ENCODE measurements around the gene OR2AG2. TPM values are rescaled to one million over a fixed set of nuclear protein-coding genes. Genes with fewer than 3 reads are reported as not detected.

OR2AG2 gene
- 1.4 TPM for total RNA-seq

DNA sequence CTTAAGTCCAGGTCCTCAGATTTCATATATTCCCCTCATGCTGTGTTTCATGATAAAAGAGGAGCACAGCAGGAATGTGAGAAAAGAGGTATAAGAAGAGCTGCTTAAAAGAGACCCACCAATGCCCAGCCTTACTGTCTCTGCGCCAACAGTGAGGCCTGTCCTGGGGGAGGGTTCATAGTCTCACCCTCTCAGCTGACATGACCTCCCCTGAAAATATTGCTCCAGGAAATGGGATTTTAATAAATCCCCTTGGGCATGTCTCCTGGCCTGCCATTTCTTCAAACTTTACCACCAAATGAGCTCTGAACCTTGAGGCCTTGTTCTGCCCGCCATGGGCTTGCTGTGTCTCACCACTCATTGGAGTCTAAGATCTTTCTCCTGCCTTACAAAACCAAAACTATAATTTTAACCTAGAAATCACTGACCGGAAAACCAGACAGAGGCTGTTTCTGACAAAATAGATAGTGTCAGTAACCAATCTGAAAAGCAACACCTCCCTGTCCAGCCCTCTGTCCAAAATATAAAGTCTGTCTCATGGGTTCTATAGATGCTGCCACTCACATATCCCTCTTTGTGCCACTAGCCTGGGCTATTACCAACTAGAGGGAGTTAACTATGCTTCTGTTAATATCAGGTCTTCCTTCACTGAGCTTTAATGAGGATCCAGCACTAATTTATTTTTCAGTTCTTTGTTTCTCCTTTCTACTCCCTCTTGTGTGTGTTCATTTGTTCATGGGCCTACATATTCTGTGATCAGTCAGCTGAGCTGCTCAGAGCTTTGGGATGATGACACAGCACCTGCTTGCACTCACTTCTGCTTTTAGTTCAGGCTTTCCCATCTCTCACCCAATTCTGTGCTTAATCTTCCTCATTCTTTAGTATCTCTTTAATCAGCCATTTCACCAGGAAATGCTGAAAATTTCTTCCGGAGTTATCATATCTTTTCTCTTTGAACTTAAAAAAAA is at the start of gene OR2AG2:
TSS of gene OR2AG2 (minus strand) at position 51 of the 968 bp plus-strand sequence. CDS start 3,019 bp downstream, outside the sequence.

GRCh38 chr11:6799402-6799801 is 27.6 kb upstream of the OR2AG2 start, which contains the start of gene OR6A2:
OR6A2 (minus strand) TSS chr11:6799689; CDS start chr11:6795708, 3,981 bp downstream.

DNA sequence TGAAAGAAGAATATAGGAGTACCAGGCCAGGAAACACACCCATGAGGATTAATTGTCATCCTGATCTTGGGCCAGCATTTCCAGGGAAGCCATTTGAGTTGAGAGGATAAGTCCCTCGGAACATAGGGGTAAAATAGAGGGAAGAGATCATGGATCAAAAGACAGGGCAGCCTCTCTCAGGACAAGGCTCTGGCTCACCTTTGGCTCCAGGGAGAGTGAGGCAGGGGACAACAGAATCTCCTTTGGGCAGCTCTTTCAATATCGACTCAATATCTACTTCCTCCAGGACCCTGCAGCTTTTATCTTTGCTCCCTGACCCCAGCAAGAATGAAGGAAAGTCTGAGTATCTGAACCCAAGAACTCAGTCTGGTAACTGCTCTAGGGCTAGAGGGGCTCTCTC is 10.9 kb upstream of the OR2AG2 start, which contains the start of gene OR2AG1:
TSS of gene OR2AG1 (plus strand) at position 301 of the 400 bp plus-strand sequence. CDS start 2,018 bp downstream, outside the sequence.

Other genes starting within 250 kb of the OR2AG2 start
- 13.1 TPM for gene RRP8, start 168.4 kb downstream of the OR2AG2 start, total RNA-seq
- 51.2 TPM for gene ILK, start 168.2 kb downstream of the OR2AG2 start, total RNA-seq
- 14.8 TPM for gene TAF10, start 159.8 kb downstream of the OR2AG2 start, total RNA-seq
- 16.8 TPM for gene TPP1, start 152.6 kb downstream of the OR2AG2 start, total RNA-seq
- 48.4 TPM for gene DCHS1, start 116.2 kb downstream of the OR2AG2 start, total RNA-seq
- 23.5 TPM for gene MRPL17, start 88.6 kb downstream of the OR2AG2 start, total RNA-seq
- not detected for gene OR2AG1, start 11.0 kb upstream of the OR2AG2 start, total RNA-seq
- 1.8 TPM for gene OR6A2, start 27.7 kb upstream of the OR2AG2 start, total RNA-seq
- gene OR10A5, start 73.7 kb upstream of the OR2AG2 start, total RNA-seq, result not detected
- not detected for gene OR10A2, start 91.1 kb upstream of the OR2AG2 start, total RNA-seq
- not detected for gene OR10A4, start 104.6 kb upstream of the OR2AG2 start, total RNA-seq
- 1.4 TPM for gene OR2D2, start 120.5 kb upstream of the OR2AG2 start, total RNA-seq
- not detected for gene OR2D3, start 149.0 kb upstream of the OR2AG2 start, total RNA-seq
- 3.5 TPM for gene ZNF215, start 154.4 kb upstream of the OR2AG2 start, total RNA-seq
- 14.1 TPM for gene ZNF214, start 248.4 kb upstream of the OR2AG2 start, total RNA-seq
- 0.92 TPM for gene NLRP14, start 248.5 kb upstream of the OR2AG2 start, total RNA-seq

Data from diencephalon (tissue), 1 donor.